K562 (cell line): ENCODE results near the gene TMA7B. TPM values are rescaled to one million over a fixed set of nuclear protein-coding genes. Genes with fewer than 3 reads are reported as not detected.

Source experiments
- ARID1B ChIP-seq: fragments of 450-650 bp; IDR thresholded peaks from 2 replicates; pipeline ENCODE4 v1.6.1; 2016; ENCODE audit warnings: antibody characterized with exemption, mild to moderate bottlenecking, inconsistent platforms
- CCAR2 ChIP-seq: fragments of 200-400 bp; formaldehyde crosslinking; IDR thresholded peaks from 2 replicates; pipeline ENCODE4 v1.6.1; 2017; ENCODE audit warnings: mild to moderate bottlenecking, low read depth, low read length
- CREB3 ChIP-seq: fragments of 450-650 bp; conservative IDR thresholded peaks from 2 replicates; pipeline ENCODE4 v1.6.1; 2016; ENCODE audit warnings: missing genetic modification characterization, low read depth, mild to moderate bottlenecking, missing compliant biosample characterization, moderate library complexity
- DACH1 ChIP-seq: fragments of 450-650 bp; IDR thresholded peaks from 2 replicates; pipeline ENCODE4 v1.6.1; 2018; ENCODE audit not compliant: partially characterized antibody
- ELF4 ChIP-seq: fragments of 450-650 bp; formaldehyde crosslinking; IDR thresholded peaks from 2 replicates; pipeline ENCODE4 v1.4.0; 2022; ENCODE audit warnings: missing genetic modification characterization
- ETV5 ChIP-seq: sonication (generic); formaldehyde crosslinking; IDR thresholded peaks from 2 replicates; pipeline ENCODE4 v1.4.0; 2020; ENCODE audit warnings: low read depth, mild to moderate bottlenecking, missing genetic modification reagents
- MEF2A ChIP-seq: IDR thresholded peaks from 2 replicates; pipeline ENCODE4 v1.6.1; 2011; ENCODE audit warnings: low read depth, mild to moderate bottlenecking, low read length, moderate library complexity; ENCODE audit not compliant: control insufficient read depth
- MTF1 ChIP-seq: fragments of 250-450 bp; sonication (Bioruptor Pico); IDR thresholded peaks from 2 replicates; pipeline ENCODE4 v1.9.0; 2021; ENCODE audit warnings: moderate library complexity, mild to moderate bottlenecking, inconsistent platforms, borderline replicate concordance
- MYBL2 ChIP-seq, 2 experiments: fragments of 450-650 bp in 1 of 2; sonication (generic) in 1 of 2; formaldehyde crosslinking in 1 of 2; IDR thresholded peaks; 2 replicates each; pipeline versions ENCODE4 v1.6.1 to v1.8.1; 2017 to 2022; ENCODE audit warnings: borderline replicate concordance in 1 of 2, inconsistent platforms in 1 of 2, low read depth in 1 of 2, mild to moderate bottlenecking in 1 of 2, missing genetic modification reagents in 1 of 2, moderate library complexity in 1 of 2
- NCOA6 ChIP-seq: fragments of 450-650 bp; IDR thresholded peaks from 2 replicates; pipeline ENCODE4 v1.6.1; 2017; ENCODE audit warnings: mild to moderate bottlenecking
- POLR2H ChIP-seq: IDR thresholded peaks from 2 replicates; pipeline ENCODE4 v1.6.1; 2016; ENCODE audit warnings: missing genetic modification characterization, low read depth, mild to moderate bottlenecking, control low read depth, missing compliant biosample characterization, moderate library complexity
- PPARD ChIP-seq: fragments of 250-450 bp; sonication (Bioruptor Pico); IDR thresholded peaks from 2 replicates; pipeline ENCODE4 v1.8.0; 2022; ENCODE audit warnings: inconsistent platforms, mild to moderate bottlenecking, moderate library complexity
- RBM15 ChIP-seq: fragments of 200-400 bp; formaldehyde crosslinking; IDR thresholded peaks from 2 replicates; pipeline ENCODE4 v1.6.1; 2018; ENCODE audit warnings: mild to moderate bottlenecking, low read length, moderate library complexity; ENCODE audit not compliant: insufficient read depth
- SMARCC2 ChIP-seq: fragments of 450-650 bp; IDR thresholded peaks from 2 replicates; pipeline ENCODE4 v1.6.1; 2017; ENCODE audit warnings: antibody characterized with exemption, moderate library complexity, mild to moderate bottlenecking, low read depth
- SPI1 ChIP-seq: IDR thresholded peaks from 2 replicates; pipeline ENCODE4 v1.6.1; 2011; ENCODE audit warnings: low read depth, low read length, control low read depth, borderline replicate concordance
- TCF7 ChIP-seq: sonication (generic); IDR thresholded peaks from 2 replicates; pipeline ENCODE4 v1.6.1; 2016; ENCODE audit warnings: antibody characterized with exemption, borderline replicate concordance
- TSC22D4 ChIP-seq: fragments of 450-650 bp; IDR thresholded peaks from 2 replicates; pipeline ENCODE4 v1.6.1; 2016; ENCODE audit warnings: missing genetic modification characterization, missing biosample characterization, control low read depth
- U2AF2 ChIP-seq: fragments of 200-400 bp; formaldehyde crosslinking; optimal IDR thresholded peaks from 2 replicates; pipeline ENCODE3; 2017; ENCODE audit warnings: low read depth, mild to moderate bottlenecking, low read length
- ZNF174 ChIP-seq: fragments of 250-450 bp; sonication (Bioruptor Pico); IDR thresholded peaks from 2 replicates; pipeline ENCODE4 v1.4.0; 2020; ENCODE audit warnings: mild to moderate bottlenecking
- ZNF253 ChIP-seq: fragments of 250-450 bp; sonication (Bioruptor Pico); conservative IDR thresholded peaks from 2 replicates; pipeline ENCODE4 v1.6.1; 2021; ENCODE audit warnings: mild to moderate bottlenecking
- ZNF41 ChIP-seq: fragments of 250-450 bp; sonication (Bioruptor Pico); conservative IDR thresholded peaks from 2 replicates; pipeline ENCODE4 v1.4.0; 2020; ENCODE audit warnings: mild to moderate bottlenecking
- ZNF589 ChIP-seq: fragments of 200-800 bp; sonication (Bioruptor generic); IDR thresholded peaks from 2 replicates; pipeline ENCODE4 v1.6.1; 2016; ENCODE audit warnings: low read depth, missing genetic modification characterization, missing compliant biosample characterization
- ZNF76 ChIP-seq: fragments of 250-450 bp; sonication (Bioruptor Pico); IDR thresholded peaks from 2 replicates; pipeline ENCODE4 v1.4.0; 2020; ENCODE audit warnings: mild to moderate bottlenecking, moderate library complexity, borderline replicate concordance
- polyA plus RNA-seq, 8 experiments: library from polyadenylated mRNA; depleted of rRNA in 4 of 8; stranded (reverse) in 5 of 8; unstranded in 3 of 8; fragments of >200 nt; fragmentation: Nextera tagmentation in 2 of 8; fragmentation: Illumina TruSeq in 1 of 8; extraction: Ambion mirVana in 2 of 8; extraction: Trizol in 1 of 8; gene quantifications; 2 replicates each; pipeline versions ENCODE4 v1.2.1 to v1.2.3, GENCODE V29; 2011 to 2014; ENCODE audit warnings: inconsistent platforms in 1 of 8, missing spikeins in 1 of 8
- total RNA-seq, 7 experiments: library from RNA; depleted of rRNA in 6 of 7; stranded (reverse); fragments of >200 nt in 6 of 7; fragmentation: Illumina TruSeq in 2 of 7; extraction: Trizol in 2 of 7; gene quantifications; 2 replicates each; pipeline versions ENCODE4 v1.2.1 to v1.2.3, GENCODE V29; 2011 to 2021; ENCODE audit warnings: low replicate concordance in 1 of 7
- TF ChIP-seq, protein P1 (sequence below): IDR thresholded peaks from 2 replicates; pipeline ENCODE4 v1.6.1; 2014; ENCODE audit warnings: antibody characterized with exemption
- TF ChIP-seq, protein P2 (sequence below): fragments of 450-650 bp; IDR thresholded peaks from 2 replicates; pipeline ENCODE4 v1.7.1; 2018; ENCODE audit warnings: mild to moderate bottlenecking, low read depth; ENCODE audit not compliant: partially characterized antibody

Gene TMA7B
- total and polyA plus RNA-seq, 9 of the 15 experiments (the other 6 are each of a cell fraction or from before 2014, with no cell fraction given): 5.6 to 14.2 (median 11.8) TPM

DNA sequence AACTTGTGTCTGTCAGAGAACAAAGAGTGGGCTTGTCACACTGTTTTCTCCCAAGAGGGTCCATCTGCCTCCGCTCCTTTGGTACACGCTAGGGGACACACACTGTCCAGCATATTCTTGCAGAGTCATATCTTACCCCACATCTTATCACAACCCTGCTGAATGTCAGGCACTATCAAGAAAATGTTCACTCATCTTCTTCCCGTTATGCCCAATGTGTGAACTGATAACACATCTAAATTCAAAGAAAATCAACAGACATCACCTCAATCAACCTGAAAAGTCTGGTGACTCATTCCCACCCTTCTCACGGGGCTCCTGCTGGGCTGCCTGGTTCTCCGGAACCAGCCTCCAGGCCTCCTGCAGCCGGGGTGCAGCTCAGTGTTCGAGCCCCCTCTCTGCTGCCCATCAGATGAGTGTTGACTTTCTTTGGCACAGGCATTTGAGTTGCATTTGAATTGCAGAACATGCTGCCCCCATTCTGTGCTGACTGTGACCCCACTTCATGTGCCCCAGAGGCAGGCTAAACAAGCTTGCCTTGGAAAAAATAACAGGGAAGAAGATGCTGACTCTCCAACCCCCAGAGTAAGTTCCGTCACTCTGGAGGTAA, 40.0 kb upstream of the TMA7B start (continued):
- TF ChIP-seq ZNF589 (peak; percentile 76; the same call in 1 of the 2 replicates), TSC22D4 (tag) (no peak), SMARCC2 (peak; percentile 85), MYBL2 (IDR thresholded peaks at IDR 0.05; ENCODE audit: low read depth) (no peak), MYBL2 (CRISPR knock-in tag; IDR thresholded peaks at IDR 0.05; ENCODE audit: borderline replicate concordance) (no peak), RBM15 (no peak), ZNF76 (CRISPR knock-in tag) (no peak), MTF1 (no peak), TCF7 (no peak), MEF2A (no peak), SPI1 (no peak), NCOA6 (no peak), ELF4 (CRISPR knock-in tag) (no peak), CCAR2 (no peak), PPARD (CRISPR knock-in tag) (no peak), DACH1 (no peak), CREB3 (tag) (no peak), ZNF174 (CRISPR knock-in tag) (no peak), ZNF253 (no peak), POLR2H (tag) (no peak), ETV5 (CRISPR knock-in tag) (no peak; the same call in 1 of the 2 replicates), ARID1B (peak; percentile 97), U2AF2 (no peak), ZNF41 (CRISPR knock-in tag) (no peak)
- TF ChIP-seq, protein P1, sequence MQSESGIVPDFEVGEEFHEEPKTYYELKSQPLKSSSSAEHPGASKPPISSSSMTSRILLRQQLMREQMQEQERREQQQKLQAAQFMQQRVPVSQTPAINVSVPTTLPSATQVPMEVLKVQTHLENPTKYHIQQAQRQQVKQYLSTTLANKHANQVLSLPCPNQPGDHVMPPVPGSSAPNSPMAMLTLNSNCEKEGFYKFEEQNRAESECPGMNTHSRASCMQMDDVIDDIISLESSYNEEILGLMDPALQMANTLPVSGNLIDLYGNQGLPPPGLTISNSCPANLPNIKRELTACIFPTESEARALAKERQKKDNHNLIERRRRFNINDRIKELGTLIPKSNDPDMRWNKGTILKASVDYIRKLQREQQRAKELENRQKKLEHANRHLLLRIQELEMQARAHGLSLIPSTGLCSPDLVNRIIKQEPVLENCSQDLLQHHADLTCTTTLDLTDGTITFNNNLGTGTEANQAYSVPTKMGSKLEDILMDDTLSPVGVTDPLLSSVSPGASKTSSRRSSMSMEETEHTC: peak; percentile 70; the same call in 1 of the 2 replicates
- TF ChIP-seq, protein P2, sequence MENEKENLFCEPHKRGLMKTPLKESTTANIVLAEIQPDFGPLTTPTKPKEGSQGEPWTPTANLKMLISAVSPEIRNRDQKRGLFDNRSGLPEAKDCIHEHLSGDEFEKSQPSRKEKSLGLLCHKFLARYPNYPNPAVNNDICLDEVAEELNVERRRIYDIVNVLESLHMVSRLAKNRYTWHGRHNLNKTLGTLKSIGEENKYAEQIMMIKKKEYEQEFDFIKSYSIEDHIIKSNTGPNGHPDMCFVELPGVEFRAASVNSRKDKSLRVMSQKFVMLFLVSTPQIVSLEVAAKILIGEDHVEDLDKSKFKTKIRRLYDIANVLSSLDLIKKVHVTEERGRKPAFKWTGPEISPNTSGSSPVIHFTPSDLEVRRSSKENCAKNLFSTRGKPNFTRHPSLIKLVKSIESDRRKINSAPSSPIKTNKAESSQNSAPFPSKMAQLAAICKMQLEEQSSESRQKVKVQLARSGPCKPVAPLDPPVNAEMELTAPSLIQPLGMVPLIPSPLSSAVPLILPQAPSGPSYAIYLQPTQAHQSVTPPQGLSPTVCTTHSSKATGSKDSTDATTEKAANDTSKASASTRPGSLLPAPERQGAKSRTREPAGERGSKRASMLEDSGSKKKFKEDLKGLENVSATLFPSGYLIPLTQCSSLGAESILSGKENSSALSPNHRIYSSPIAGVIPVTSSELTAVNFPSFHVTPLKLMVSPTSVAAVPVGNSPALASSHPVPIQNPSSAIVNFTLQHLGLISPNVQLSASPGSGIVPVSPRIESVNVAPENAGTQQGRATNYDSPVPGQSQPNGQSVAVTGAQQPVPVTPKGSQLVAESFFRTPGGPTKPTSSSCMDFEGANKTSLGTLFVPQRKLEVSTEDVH: no peak
